Loucy (cell line): Measurements from ENCODE around the gene SRM.
"Not testable (repeated sequence)": the region's sequence is repeated elsewhere in the genome, so short reads cannot be mapped to it uniquely, and the experiment has no call there.

Experiments
- H2AFZ ChIP-seq: fragments of 200-600 bp; sonication (generic); 2 replicates; pipeline ENCODE4 v1.6.0; 2016; ENCODE audit warnings: antibody characterized with exemption, mild to moderate bottlenecking, low read length, moderate library complexity
- H3F3A ChIP-seq: fragments of 200-600 bp; 2 replicates; pipeline ENCODE4 v1.6.0; 2016; ENCODE audit warnings: antibody characterized with exemption, low read depth, mild to moderate bottlenecking
- H3K27me3 ChIP-seq: fragments of 200-600 bp; sonication (generic); 2 replicates; pipeline ENCODE4 v1.6.1; 2014; ENCODE audit warnings: low read length, mild to moderate bottlenecking; ENCODE audit not compliant: insufficient read depth, poor library complexity, severe bottlenecking
- H3K36me3 ChIP-seq: fragments of 200-600 bp; sonication (generic); 2 replicates; pipeline ENCODE4 v1.6.1; 2016; ENCODE audit warnings: low read length; ENCODE audit not compliant: insufficient read depth
- H3K4me1 ChIP-seq: fragments of 200-600 bp; sonication (generic); 2 replicates; pipeline ENCODE4 v1.5.1; 2014; ENCODE audit warnings: low read length, mild to moderate bottlenecking; ENCODE audit not compliant: insufficient read depth, poor library complexity, severe bottlenecking
- H3K4me2 ChIP-seq: fragments of 200-600 bp; sonication (generic); 2 replicates; pipeline ENCODE4 v1.6.0; 2014; ENCODE audit warnings: antibody characterized with exemption, low read length, low read depth, mild to moderate bottlenecking; ENCODE audit not compliant: poor library complexity, severe bottlenecking
- H3K4me3 ChIP-seq: fragments of 200-600 bp; sonication (generic); 2 replicates; pipeline ENCODE4 v1.5.1; 2014; ENCODE audit warnings: low read length, mild to moderate bottlenecking, mixed read lengths; ENCODE audit not compliant: poor library complexity, severe bottlenecking
- H3K79me2 ChIP-seq: fragments of 200-600 bp; sonication (generic); 2 replicates; pipeline ENCODE4 v1.6.1; 2014; ENCODE audit warnings: low read length; ENCODE audit not compliant: insufficient read depth
- H3K9ac ChIP-seq: fragments of 200-600 bp; sonication (generic); 2 replicates; pipeline ENCODE4 v1.6.0; 2014; ENCODE audit warnings: mild to moderate bottlenecking, low read depth, low read length, moderate library complexity; ENCODE audit not compliant: poor library complexity, severe bottlenecking
- H3K9me2 ChIP-seq: fragments of 200-600 bp; sonication (generic); replicated peaks from 2 replicates; pipeline ENCODE4 v1.6.1; 2016; ENCODE audit warnings: low read depth, low read length, mixed read lengths
- H3K9me3 ChIP-seq: fragments of 200-600 bp; sonication (generic); 2 replicates; pipeline ENCODE4 v1.6.1; 2014; ENCODE audit warnings: mild to moderate bottlenecking, antibody characterized with exemption, low read length, low read depth; ENCODE audit not compliant: insufficient read depth
- H4K20me1 ChIP-seq: fragments of 200-600 bp; sonication (generic); 2 replicates; pipeline ENCODE4 v1.6.0; 2014; ENCODE audit warnings: antibody characterized with exemption, low read length, mild to moderate bottlenecking; ENCODE audit not compliant: insufficient read depth, poor library complexity, severe bottlenecking
- CTCF ChIP-seq: fragments of 200-600 bp; sonication (generic); conservative IDR thresholded peaks from 2 replicates; pipeline ENCODE4 v1.5.1; 2014; ENCODE audit warnings: mild to moderate bottlenecking, antibody characterized with exemption, low read length
- EZH2phosphoT487 ChIP-seq: fragments of 200-600 bp; IDR thresholded peaks from 2 replicates; pipeline ENCODE4 v1.6.1; 2018; ENCODE audit warnings: antibody characterized with exemption, mild to moderate bottlenecking, moderate library complexity, borderline replicate concordance

SRM gene

GRCh38 chr1:11042065-11042464, 17.8 kb downstream of the SRM start:
- no peak overlapping the region for H3K4me3 ChIP-seq
- no peaks in the 10 kb centered on the region for H3K9me2 ChIP-seq
- H3K27me3 ChIP-seq: no peaks in the 10 kb centered on the region
- no peaks in the 10 kb centered on the region for H4K20me1 ChIP-seq
- no peaks in the 10 kb centered on the region for H3K79me2 ChIP-seq
- no peak overlapping the region for H2AFZ ChIP-seq
- H3K4me1 ChIP-seq: peaks cover 3% of the 10 kb centered on the region
- no peak overlapping the region for H3K9ac ChIP-seq
- no peak overlapping the region for H3K4me2 ChIP-seq
- no peak for TF ChIP-seq CTCF
- no peak for TF ChIP-seq EZH2phosphoT487
- no peaks in the 10 kb centered on the region for H3K36me3 ChIP-seq
- no peaks in the 10 kb centered on the region for H3F3A ChIP-seq
- no peaks in the 10 kb centered on the region for H3K9me3 ChIP-seq

GRCh38 chr1:11041048-11041447, 18.8 kb downstream of the SRM start:
- Histone ChIP-seq H3K4me3 (no peak overlapping the region), H3K36me3 (no peaks in the 10 kb centered on the region), H3K27me3 (no peaks in the 10 kb centered on the region), H2AFZ (no peak overlapping the region), H3K9ac (no peak overlapping the region), H4K20me1 (no peaks in the 10 kb centered on the region), H3K4me1 (peaks cover 3% of the 10 kb centered on the region), H3K9me2 (no peaks in the 10 kb centered on the region), H3K4me2 (no peak overlapping the region), H3F3A (no peaks in the 10 kb centered on the region), H3K79me2 (no peaks in the 10 kb centered on the region), H3K9me3 (no peaks in the 10 kb centered on the region)
- no peak for TF ChIP-seq CTCF
- no peak for TF ChIP-seq EZH2phosphoT487

GRCh38 chr1:11040105-11040429, 19.8 kb downstream of the SRM start:
- H3K27me3 ChIP-seq, H2AFZ ChIP-seq, H3K4me3 ChIP-seq, H3K9ac ChIP-seq, H3K79me2 ChIP-seq, H3K36me3 ChIP-seq, H3F3A ChIP-seq, H4K20me1 ChIP-seq, H3K4me1 ChIP-seq, H3K4me2 ChIP-seq, H3K9me2 ChIP-seq, H3K9me3 ChIP-seq: not testable (repeated sequence)

GRCh38 chr1:11039351-11040104, 20.3 kb downstream of the SRM start:
- no peaks in the 10 kb centered on the region for H3K27me3 ChIP-seq
- H3K9ac ChIP-seq: no peak overlapping the region
- H3F3A ChIP-seq: no peaks in the 10 kb centered on the region
- no peak overlapping the region for H2AFZ ChIP-seq
- H3K36me3 ChIP-seq: no peaks in the 10 kb centered on the region
- H3K9me2 ChIP-seq: no peaks in the 10 kb centered on the region
- no peaks in the 10 kb centered on the region for H3K9me3 ChIP-seq
- H3K4me2 ChIP-seq: no peak overlapping the region
- no peaks in the 10 kb centered on the region for H4K20me1 ChIP-seq
- peaks cover 3% of the 10 kb centered on the region for H3K4me1 ChIP-seq
- no peak for TF ChIP-seq CTCF
- TF ChIP-seq EZH2phosphoT487: no peak
- no peak overlapping the region for H3K4me3 ChIP-seq
- H3K79me2 ChIP-seq: no peaks in the 10 kb centered on the region
